BLaER1 treated with 17β-estradiol and CSF1 and Interleukin-3, amounts not matched to agents 10 nM and 100 nM (cell line): ENCODE results near the gene ZBTB21.

Experiments
- H3K27ac ChIP-seq, 11 experiments: shearing (Covaris generic); formaldehyde crosslinking; 2 replicates each; pipeline ENCODE4 v1.8.1; 2022
- H3K27me3 ChIP-seq, 11 experiments: shearing (Covaris generic); formaldehyde crosslinking; 2 replicates each; pipeline ENCODE4 v1.8.1; 2022
- H3K36me3 ChIP-seq, 11 experiments: shearing (Covaris generic); formaldehyde crosslinking; 2 replicates each; pipeline ENCODE4 v1.8.1; 2022
- H3K4me1 ChIP-seq, 10 experiments: shearing (Covaris generic); formaldehyde crosslinking; 2 replicates each; pipeline ENCODE4 v1.8.1; 2022
- H3K4me2 ChIP-seq, 11 experiments: shearing (Covaris generic); formaldehyde crosslinking; 2 replicates each; pipeline ENCODE4 v1.8.1; 2022
- H3K4me3 ChIP-seq, 10 experiments: shearing (Covaris generic); formaldehyde crosslinking; 2 replicates each; pipeline ENCODE4 v1.8.1; 2022
- H3K9ac ChIP-seq, 11 experiments: shearing (Covaris generic); formaldehyde crosslinking; 2 replicates each; pipeline ENCODE4 v1.8.1; 2022
- H3K9me3 ChIP-seq, 11 experiments: shearing (Covaris generic); formaldehyde crosslinking; replicated peaks in 1 of 11; 2 replicates each; pipeline ENCODE4 v1.8.1; 2022
- H4K20me1 ChIP-seq, 11 experiments: shearing (Covaris generic); formaldehyde crosslinking; 2 replicates each; pipeline ENCODE4 v1.8.1; 2022
- Cebpa-rat ChIP-seq, 11 experiments: shearing (Covaris generic); IDR thresholded peaks; 2 replicates each; pipeline ENCODE4 v1.8.1; 2022

ZBTB21 gene

DNA sequence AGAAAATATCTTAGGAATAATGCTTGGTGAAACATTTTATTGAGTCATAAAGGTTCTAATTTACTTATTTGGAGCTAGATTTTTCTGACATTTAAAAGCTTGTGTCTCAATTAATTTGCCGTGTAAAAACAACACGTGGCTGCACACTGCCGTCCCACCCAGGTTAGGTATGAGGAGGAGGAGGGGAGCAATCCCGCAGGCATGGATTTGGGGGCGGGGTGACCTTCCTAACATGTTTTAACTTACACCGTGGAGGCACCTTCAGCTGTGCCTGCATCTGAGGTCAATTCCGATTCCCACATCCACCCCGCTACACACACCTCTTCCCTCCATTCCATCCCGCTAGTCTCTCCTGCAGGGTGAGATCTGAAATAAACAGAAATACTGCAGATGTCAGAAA is 32.5 kb upstream of the ZBTB21 start:
- H3K4me3 ChIP-seq, result no peak overlapping the region
- H4K20me1 ChIP-seq, result no peaks in the 10 kb centered on the region
- no peaks in the 10 kb centered on the region for H3K27me3 ChIP-seq
- H3K4me2 ChIP-seq, result no peak overlapping the region
- H3K27ac ChIP-seq, result no peak overlapping the region
- peaks cover 0 to 4% (median 0%) of the 10 kb centered on the region in 11 experiments; a peak in 1 of 22 replicates for H3K9me3 ChIP-seq
- H3K9ac ChIP-seq, result no peak overlapping the region
- peaks cover 5 to 39% (median 21%) of the 10 kb centered on the region in 10 experiments; a peak in 18 of 20 replicates for H3K4me1 ChIP-seq
- no peaks in the 10 kb centered on the region for H3K36me3 ChIP-seq
- TF ChIP-seq Cebpa-rat (IDR thresholded peaks at IDR 0.05), result no peak

DNA sequence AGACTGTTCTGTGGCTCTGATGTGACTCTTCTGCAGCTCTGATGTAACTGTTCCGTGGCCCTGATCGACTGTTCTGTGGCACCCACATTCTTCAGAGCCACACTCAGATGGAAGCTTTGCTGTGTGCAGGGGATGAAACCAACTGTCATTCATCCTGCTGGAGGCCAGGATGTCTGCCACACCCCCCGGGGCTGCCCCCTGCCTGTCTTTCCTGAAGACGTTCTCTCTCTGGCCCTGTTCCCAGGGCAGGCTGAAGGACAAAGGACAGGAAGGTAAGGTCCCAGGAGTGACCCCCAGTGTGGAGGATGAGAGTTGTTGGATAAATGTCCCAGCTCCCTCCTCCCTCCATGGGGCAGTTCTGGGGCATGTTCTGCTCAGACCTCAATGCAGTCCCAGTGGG is 31.6 kb upstream of the ZBTB21 start:
- no peak for TF ChIP-seq Cebpa-rat (IDR thresholded peaks at IDR 0.05)
- Histone ChIP-seq H3K27me3 (no peaks in the 10 kb centered on the region), H3K36me3 (no peaks in the 10 kb centered on the region), H4K20me1 (no peaks in the 10 kb centered on the region), H3K9ac (no peak overlapping the region), H3K4me2 (0 out of 22 replicates have a peak overlapping the region, but pooled peaks of 1 of the 11 experiments have one; percentile 7), H3K4me3 (no peak overlapping the region), H3K9me3 (peaks cover 0 to 4% (median 0%) of the 10 kb centered on the region in 11 experiments; a peak in 1 of 22 replicates), H3K4me1 (peaks cover 5 to 31% (median 18%) of the 10 kb centered on the region in 10 experiments; a peak in 18 of 20 replicates), H3K27ac (no peak overlapping the region)

DNA sequence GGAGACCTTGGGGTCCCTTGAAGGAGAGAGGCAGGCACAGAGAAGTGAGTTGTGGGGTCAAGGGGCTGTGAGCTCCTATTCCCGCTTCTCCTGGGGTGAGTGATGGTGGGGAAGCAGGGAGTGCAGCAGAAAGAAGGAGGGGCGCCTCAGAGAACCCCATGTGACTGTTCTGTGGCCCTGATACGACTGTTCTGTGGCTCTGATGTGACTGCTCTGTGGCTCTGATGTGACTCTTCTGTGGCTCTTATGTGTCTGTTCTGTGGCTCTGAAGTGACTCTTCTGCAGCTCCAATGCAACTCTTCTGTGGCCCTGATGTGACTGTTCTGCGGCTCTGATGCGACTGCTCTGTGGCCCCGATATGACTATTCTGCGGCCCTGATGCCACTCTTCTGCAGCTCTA is 31.1 kb upstream of the ZBTB21 start:
- Histone ChIP-seq H3K27ac (no peak overlapping the region), H3K27me3 (no peaks in the 10 kb centered on the region), H3K9ac (no peak overlapping the region), H4K20me1 (no peaks in the 10 kb centered on the region), H3K9me3 (peaks cover 0 to 4% (median 0%) of the 10 kb centered on the region in 11 experiments; a peak in 1 of 22 replicates), H3K4me2 (no peak overlapping the region), H3K4me3 (no peak overlapping the region), H3K4me1 (peaks cover 5 to 31% (median 18%) of the 10 kb centered on the region in 10 experiments; a peak in 18 of 20 replicates), H3K36me3 (no peaks in the 10 kb centered on the region)
- no peak for TF ChIP-seq Cebpa-rat (IDR thresholded peaks at IDR 0.05)

DNA sequence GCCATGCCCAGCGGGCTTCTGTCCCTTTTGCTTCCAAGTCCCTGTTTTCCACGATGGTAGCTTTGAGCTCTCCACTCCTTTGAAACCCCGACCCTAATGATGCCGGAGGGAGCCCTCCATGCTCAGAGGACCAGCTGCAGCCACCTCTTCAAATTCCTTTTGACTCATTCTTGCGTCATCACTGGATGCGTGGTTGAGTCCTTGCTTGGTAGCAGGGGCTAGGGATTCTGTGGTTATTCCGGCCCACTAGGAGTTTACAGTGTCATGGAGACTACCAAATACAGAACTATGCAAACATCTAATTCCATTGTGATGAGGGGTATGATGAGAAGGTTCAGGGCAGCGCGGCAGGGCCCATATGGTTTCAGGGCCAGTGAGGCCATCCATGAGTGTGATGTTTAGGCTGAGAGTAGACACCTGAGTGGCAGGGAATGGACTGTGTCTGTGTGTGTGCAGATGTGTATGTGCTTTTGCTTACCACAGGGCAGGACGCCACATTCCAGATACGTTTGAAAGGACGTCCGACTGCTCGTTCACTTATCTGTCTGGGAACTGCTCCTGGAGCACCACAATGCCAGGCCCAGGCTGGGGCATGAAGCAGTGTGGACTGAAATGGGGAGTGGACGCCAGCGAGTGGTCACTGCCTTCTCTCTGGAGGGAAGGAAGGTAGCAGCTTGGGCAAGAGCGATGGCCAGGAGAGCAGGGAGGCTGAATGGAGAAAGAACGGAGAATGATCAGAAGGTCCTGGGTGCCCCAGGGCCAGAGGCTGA is 30.4 kb upstream of the ZBTB21 start:
- Histone ChIP-seq H3K4me1 (peaks cover 5 to 31% (median 18%) of the 10 kb centered on the region in 10 experiments; a peak in 18 of 20 replicates), H3K4me3 (no peak overlapping the region), H4K20me1 (no peaks in the 10 kb centered on the region), H3K27me3 (no peaks in the 10 kb centered on the region), H3K4me2 (peak overlapping the region; percentile 6 to 85 (median 67); a peak in 20 of 22 replicates), H3K9ac (no peak overlapping the region), H3K27ac (no peak overlapping the region), H3K9me3 (peaks cover 0 to 5% (median 0%) of the 10 kb centered on the region in 11 experiments; a peak in 2 of 22 replicates), H3K36me3 (no peaks in the 10 kb centered on the region)
- TF ChIP-seq Cebpa-rat (IDR thresholded peaks at IDR 0.05), result peak in 4 of 11 experiments; percentile 39 to 57 (median 52); a peak in 6 of 22 replicates

DNA sequence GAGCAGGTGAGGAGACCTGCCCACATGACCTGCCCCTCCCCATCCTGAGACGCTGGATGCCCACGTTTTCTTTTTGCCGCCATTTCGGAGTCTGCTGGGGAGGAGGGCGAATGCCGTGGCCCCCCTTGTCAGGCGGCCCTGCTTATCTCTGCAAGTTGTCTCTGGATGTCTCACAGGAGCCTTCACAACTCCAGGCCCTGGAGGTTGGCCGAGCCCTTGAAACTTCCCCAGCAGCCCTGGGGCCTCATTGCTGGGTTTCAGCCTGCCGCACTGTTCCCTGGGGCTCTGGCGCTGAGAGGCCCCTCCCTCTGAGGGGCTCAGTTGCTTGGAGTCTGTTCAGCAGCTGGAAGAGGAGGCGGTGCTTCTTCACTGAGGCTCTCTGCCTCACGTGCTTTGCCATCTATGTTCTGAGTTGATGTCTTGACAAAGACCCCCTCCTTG is 29.8 kb upstream of the ZBTB21 start:
- no peaks in the 10 kb centered on the region for H3K27me3 ChIP-seq
- no peak overlapping the region for H3K4me3 ChIP-seq
- H3K9me3 ChIP-seq, result peaks cover 0 to 5% (median 0%) of the 10 kb centered on the region in 11 experiments; a peak in 2 of 22 replicates
- no peaks in the 10 kb centered on the region for H4K20me1 ChIP-seq
- peaks cover 5 to 31% (median 18%) of the 10 kb centered on the region in 10 experiments; a peak in 18 of 20 replicates for H3K4me1 ChIP-seq
- no peak for TF ChIP-seq Cebpa-rat (IDR thresholded peaks at IDR 0.05)
- H3K9ac ChIP-seq, result peak overlapping the region in 1 of 11 experiments; percentile 25; a peak in 2 of 22 replicates
- H3K27ac ChIP-seq, result 0 out of 22 replicates have a peak overlapping the region, but pooled peaks of 2 of the 11 experiments have one; percentile 5 to 18
- H3K4me2 ChIP-seq, result peak overlapping the region; percentile 6 to 85 (median 67); a peak in 20 of 22 replicates
- no peaks in the 10 kb centered on the region for H3K36me3 ChIP-seq

DNA sequence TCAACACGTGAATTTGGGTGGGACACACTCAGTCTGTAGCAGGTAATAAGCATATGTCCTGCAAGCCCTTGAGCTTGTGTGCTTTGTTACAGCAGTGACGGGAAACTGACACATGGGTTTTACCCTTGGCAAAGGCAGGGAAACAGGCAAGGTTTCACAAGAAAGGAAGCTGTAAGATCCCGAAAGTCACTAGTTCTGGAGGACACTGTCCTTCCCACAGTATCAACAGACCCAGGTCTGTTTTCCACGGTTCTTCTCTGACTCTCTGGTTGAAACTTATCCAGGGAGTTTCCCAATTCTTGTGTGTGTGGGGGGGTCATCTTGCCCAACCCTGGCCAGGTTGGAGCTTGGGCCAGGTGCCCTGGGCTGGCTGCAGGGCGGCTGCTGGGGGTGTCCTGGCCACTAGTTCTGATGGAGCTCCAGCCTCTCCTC is 29.3 kb upstream of the ZBTB21 start:
- Histone ChIP-seq H3K36me3 (no peaks in the 10 kb centered on the region), H3K27me3 (no peaks in the 10 kb centered on the region), H3K4me1 (peaks cover 5 to 33% (median 18%) of the 10 kb centered on the region in 10 experiments; a peak in 18 of 20 replicates), H3K4me3 (no peak overlapping the region), H3K9me3 (peaks cover 0 to 5% (median 0%) of the 10 kb centered on the region in 11 experiments; a peak in 2 of 22 replicates), H3K4me2 (peak overlapping the region; percentile 6 to 85 (median 67); a peak in 20 of 22 replicates), H3K9ac (peak overlapping the region in 1 of 11 experiments; percentile 25; a peak in 1 of 22 replicates), H3K27ac (0 out of 22 replicates have a peak overlapping the region, but pooled peaks of 2 of the 11 experiments have one; percentile 5 to 18), H4K20me1 (no peaks in the 10 kb centered on the region)
- no peak for TF ChIP-seq Cebpa-rat (IDR thresholded peaks at IDR 0.05)

DNA sequence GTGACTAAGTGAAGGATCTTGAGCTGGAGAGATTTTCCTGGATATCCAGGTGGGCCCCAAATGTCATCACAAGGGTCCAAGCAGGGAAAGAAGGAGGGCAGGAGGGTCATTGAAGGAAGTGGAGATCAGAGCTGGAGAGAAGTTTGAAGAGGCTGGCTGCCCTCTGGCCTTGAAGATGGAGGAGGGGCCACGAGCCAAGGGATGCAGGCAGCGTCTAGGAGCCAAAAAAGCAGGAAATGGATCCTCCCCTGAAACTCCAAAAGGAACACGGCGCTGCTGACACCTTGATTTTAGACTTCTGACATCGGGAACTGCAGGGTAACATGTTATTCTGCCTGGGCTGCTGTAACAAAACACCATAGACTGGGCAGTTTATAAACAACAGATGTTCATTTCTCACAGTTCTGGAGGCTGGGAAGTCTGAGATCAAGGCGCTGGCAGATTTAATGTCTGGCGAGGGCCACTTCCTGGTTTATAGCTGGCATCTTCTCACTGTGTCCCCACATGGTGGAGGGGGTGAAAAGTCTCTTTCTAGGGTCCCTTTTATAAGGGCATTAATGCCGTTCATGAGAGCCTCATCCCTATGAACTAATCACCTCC is 28.8 kb upstream of the ZBTB21 start:
- Histone ChIP-seq H3K4me1 (peaks cover 5 to 35% (median 18%) of the 10 kb centered on the region in 10 experiments; a peak in 18 of 20 replicates), H3K27ac (no peak overlapping the region), H4K20me1 (no peaks in the 10 kb centered on the region), H3K4me3 (no peak overlapping the region), H3K36me3 (no peaks in the 10 kb centered on the region), H3K9ac (no peak overlapping the region), H3K9me3 (peaks cover 0 to 5% (median 0%) of the 10 kb centered on the region in 11 experiments; a peak in 2 of 22 replicates), H3K27me3 (no peaks in the 10 kb centered on the region), H3K4me2 (peak overlapping the region in 7 of 11 experiments; percentile 60 to 85 (median 72); a peak in 11 of 22 replicates)
- no peak for TF ChIP-seq Cebpa-rat (IDR thresholded peaks at IDR 0.05)

DNA sequence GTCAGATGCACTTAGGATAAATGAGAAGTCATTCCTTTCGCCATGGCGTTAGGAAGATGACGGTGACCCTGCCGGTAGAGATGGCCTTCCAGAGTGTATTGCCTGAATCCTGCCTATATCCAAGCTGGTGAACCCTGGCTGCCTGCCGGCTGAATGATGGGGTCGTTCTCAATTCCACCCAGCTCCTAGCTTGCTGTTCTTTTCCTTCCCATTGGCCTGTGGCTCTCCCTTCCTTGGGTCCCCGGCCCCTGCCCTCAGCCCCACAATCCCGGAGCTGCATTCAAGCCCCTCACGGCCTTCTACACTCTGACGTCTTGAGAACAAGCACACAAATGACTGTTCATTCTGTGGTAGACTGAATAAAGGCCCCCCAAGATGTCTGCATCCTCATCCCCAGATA is 28.2 kb upstream of the ZBTB21 start:
- Histone ChIP-seq H4K20me1 (no peaks in the 10 kb centered on the region), H3K36me3 (no peaks in the 10 kb centered on the region), H3K4me1 (peaks cover 5 to 39% (median 18%) of the 10 kb centered on the region in 10 experiments; a peak in 18 of 20 replicates), H3K4me2 (no peak overlapping the region), H3K9me3 (peaks cover 0 to 5% (median 0%) of the 10 kb centered on the region in 11 experiments; a peak in 2 of 22 replicates), H3K9ac (no peak overlapping the region), H3K27ac (no peak overlapping the region), H3K27me3 (no peaks in the 10 kb centered on the region), H3K4me3 (no peak overlapping the region)
- no peak for TF ChIP-seq Cebpa-rat (IDR thresholded peaks at IDR 0.05)

DNA sequence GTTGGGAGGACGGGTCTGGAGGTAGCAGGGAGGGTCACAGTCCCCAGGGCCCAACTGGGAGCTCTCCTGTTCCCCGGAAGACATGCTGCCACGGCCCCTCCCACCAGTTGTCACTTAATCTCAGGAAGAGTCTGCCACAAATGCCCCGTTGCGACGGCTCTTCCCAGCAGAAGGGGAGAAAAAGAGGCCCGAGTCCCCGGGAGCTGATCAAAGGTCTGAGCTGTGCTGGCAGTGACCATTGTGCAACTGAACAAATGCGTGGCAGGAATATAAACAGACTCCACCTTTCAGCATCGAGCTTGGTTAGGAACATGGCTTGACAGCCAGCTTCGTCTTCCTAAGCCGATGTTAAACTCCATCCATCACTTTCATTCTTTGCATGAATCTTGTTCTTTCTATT is 27.8 kb upstream of the ZBTB21 start:
- Histone ChIP-seq H3K9me3 (peaks cover 0 to 5% (median 0%) of the 10 kb centered on the region in 11 experiments; a peak in 2 of 22 replicates), H3K4me1 (peaks cover 5 to 43% (median 18%) of the 10 kb centered on the region in 10 experiments; a peak in 18 of 20 replicates), H3K36me3 (no peaks in the 10 kb centered on the region), H3K27me3 (no peaks in the 10 kb centered on the region), H3K4me3 (no peak overlapping the region), H4K20me1 (no peaks in the 10 kb centered on the region), H3K9ac (no peak overlapping the region), H3K4me2 (no peak overlapping the region), H3K27ac (no peak overlapping the region)
- no peak for TF ChIP-seq Cebpa-rat (IDR thresholded peaks at IDR 0.05)
